Mucosa of rectum (tissue), 2 donors: ENCODE results near the gene MYH11.
"Not testable (repeated sequence)": the region's sequence is repeated elsewhere in the genome, so short reads cannot be mapped to it uniquely, and the experiment has no call there.

Experiments
- H3K27ac ChIP-seq, 2 donors: one replicate each; pipeline ENCODE4 v1.7.0; 2013; ENCODE audit warnings: inconsistent platforms in 2 of 2, low read depth in 2 of 2, low read length in 2 of 2
- H3K27me3 ChIP-seq, 2 donors: one replicate each; pipeline ENCODE4 v1.7.0; 2013; ENCODE audit warnings: low read length in 2 of 2; ENCODE audit not compliant: control insufficient read depth in 2 of 2, insufficient read depth in 2 of 2
- H3K36me3 ChIP-seq, 2 donors: one replicate each; pipeline ENCODE4 v1.7.0; 2013; ENCODE audit warnings: low read length in 2 of 2; ENCODE audit not compliant: control insufficient read depth in 2 of 2, insufficient read depth in 2 of 2
- H3K4me1 ChIP-seq, 2 donors: one replicate each; pipeline ENCODE4 v1.7.0; 2013; ENCODE audit warnings: low read length in 2 of 2, mild to moderate bottlenecking in 1 of 2; ENCODE audit not compliant: control insufficient read depth in 2 of 2, insufficient read depth in 2 of 2
- H3K4me3 ChIP-seq, 2 donors: one replicate each; pipeline ENCODE4 v1.7.0; 2013; ENCODE audit warnings: low read length in 2 of 2
- H3K9ac ChIP-seq, 2 donors: one replicate each; pipeline ENCODE4 v1.7.0; 2013; ENCODE audit warnings: low read length in 2 of 2, low read depth in 1 of 2, mild to moderate bottlenecking in 1 of 2
- H3K9me3 ChIP-seq, 2 donors: one replicate each; pipeline ENCODE4 v1.7.0; 2013; ENCODE audit warnings: low read length in 2 of 2; ENCODE audit not compliant: control insufficient read depth in 2 of 2
- donor health status: healthy.
- donor health status: Normal muscosa, but diverticular disease.

The MYH11 gene

GRCh38 chr16:15847611-15848175 lies 9.1 kb downstream of the MYH11 start:
- H3K9ac ChIP-seq: no peak overlapping the region
- H3K27me3 ChIP-seq: peaks cover 0 to 2% of the 10 kb centered on the region in 2 donors
- H3K9me3 ChIP-seq: no peaks in the 10 kb centered on the region
- H3K4me1 ChIP-seq: no peaks in the 10 kb centered on the region
- no peaks in the 10 kb centered on the region for H3K36me3 ChIP-seq
- H3K27ac ChIP-seq: no peak overlapping the region
- H3K4me3 ChIP-seq: no peak overlapping the region

- Histone ChIP-seq H3K9me3 (no peaks in the 10 kb centered on the region), H3K36me3 (no peaks in the 10 kb centered on the region), H3K9ac (no peak overlapping the region), H3K4me1 (no peaks in the 10 kb centered on the region), H3K27ac (no peak overlapping the region), H3K4me3 (no peak overlapping the region), H3K27me3 (peaks cover 0 to 2% of the 10 kb centered on the region in 2 donors)
These were observed 10.3 kb downstream of the MYH11 start for GRCh38 chr16:15846510-15846909.

GRCh38 chr16:15843635-15844279 lies 13.1 kb downstream of the MYH11 start:
- Histone ChIP-seq H3K36me3 (no peaks in the 10 kb centered on the region), H3K4me3 (no peak overlapping the region), H3K27me3 (peaks cover 0 to 2% of the 10 kb centered on the region in 2 donors), H3K27ac (no peak overlapping the region), H3K9me3 (no peaks in the 10 kb centered on the region), H3K4me1 (no peaks in the 10 kb centered on the region), H3K9ac (no peak overlapping the region)

GRCh38 chr16:15839204-15839603 lies 17.6 kb downstream of the MYH11 start:
- H3K9ac ChIP-seq, H3K4me1 ChIP-seq, H3K27ac ChIP-seq, H3K27me3 ChIP-seq, H3K4me3 ChIP-seq, H3K36me3 ChIP-seq, H3K9me3 ChIP-seq: not testable (repeated sequence)

GRCh38 chr16:15837761-15838160 lies 19.1 kb downstream of the MYH11 start:
- H3K27me3 ChIP-seq: no peaks in the 10 kb centered on the region
- H3K4me1 ChIP-seq: peaks cover 0 to 2% of the 10 kb centered on the region in 2 donors
- no peak overlapping the region for H3K9ac ChIP-seq
- no peaks in the 10 kb centered on the region for H3K9me3 ChIP-seq
- H3K36me3 ChIP-seq: no peaks in the 10 kb centered on the region
- H3K27ac ChIP-seq: no peak overlapping the region
- H3K4me3 ChIP-seq: no peak overlapping the region

GRCh38 chr16:15836965-15837611 lies 19.7 kb downstream of the MYH11 start:
- no peaks in the 10 kb centered on the region for H3K36me3 ChIP-seq
- H3K4me3 ChIP-seq: no peak overlapping the region
- no peak overlapping the region for H3K27ac ChIP-seq
- no peaks in the 10 kb centered on the region for H3K9me3 ChIP-seq
- no peaks in the 10 kb centered on the region for H3K27me3 ChIP-seq
- H3K4me1 ChIP-seq: peaks cover 0 to 2% of the 10 kb centered on the region in 2 donors
- no peak overlapping the region for H3K9ac ChIP-seq

GRCh38 chr16:15836074-15836473 lies 20.8 kb downstream of the MYH11 start:
- Histone ChIP-seq H3K27me3 (no peaks in the 10 kb centered on the region), H3K4me3 (no peak overlapping the region), H3K36me3 (no peaks in the 10 kb centered on the region), H3K9me3 (no peaks in the 10 kb centered on the region), H3K27ac (no peak overlapping the region), H3K4me1 (peaks cover 0 to 2% of the 10 kb centered on the region in 2 donors), H3K9ac (no peak overlapping the region)

GRCh38 chr16:15835136-15835878 lies 21.5 kb downstream of the MYH11 start:
- no peaks in the 10 kb centered on the region for H3K36me3 ChIP-seq
- no peak overlapping the region for H3K9ac ChIP-seq
- H3K4me3 ChIP-seq: no peak overlapping the region
- peak overlapping the region in 1 of 2 donors; percentile 22 for H3K27ac ChIP-seq
- H3K9me3 ChIP-seq: no peaks in the 10 kb centered on the region
- peaks cover 0 to 2% of the 10 kb centered on the region in 2 donors for H3K4me1 ChIP-seq
- no peaks in the 10 kb centered on the region for H3K27me3 ChIP-seq

- Histone ChIP-seq H3K4me3 (no peak overlapping the region), H3K27me3 (no peaks in the 10 kb centered on the region), H3K9ac (no peak overlapping the region), H3K4me1 (peaks cover 0 to 2% of the 10 kb centered on the region in 2 donors), H3K27ac (no peak overlapping the region), H3K9me3 (no peaks in the 10 kb centered on the region), H3K36me3 (no peaks in the 10 kb centered on the region)
These were observed 22.3 kb downstream of the MYH11 start for GRCh38 chr16:15834502-15834901.

GRCh38 chr16:15833541-15833940 lies 23.3 kb downstream of the MYH11 start:
- H3K4me3 ChIP-seq: no peak overlapping the region

More at GRCh38 chr16:15833541-15833940, 23.3 kb downstream of the MYH11 start:
- Histone ChIP-seq H3K4me1 (peaks cover 0 to 2% of the 10 kb centered on the region in 2 donors), H3K9me3 (no peaks in the 10 kb centered on the region), H3K9ac (no peak overlapping the region), H3K27me3 (no peaks in the 10 kb centered on the region), H3K27ac (no peak overlapping the region), H3K36me3 (no peaks in the 10 kb centered on the region)
